ENCODE results near the gene CROCC2.

The CROCC2 gene

DNA sequence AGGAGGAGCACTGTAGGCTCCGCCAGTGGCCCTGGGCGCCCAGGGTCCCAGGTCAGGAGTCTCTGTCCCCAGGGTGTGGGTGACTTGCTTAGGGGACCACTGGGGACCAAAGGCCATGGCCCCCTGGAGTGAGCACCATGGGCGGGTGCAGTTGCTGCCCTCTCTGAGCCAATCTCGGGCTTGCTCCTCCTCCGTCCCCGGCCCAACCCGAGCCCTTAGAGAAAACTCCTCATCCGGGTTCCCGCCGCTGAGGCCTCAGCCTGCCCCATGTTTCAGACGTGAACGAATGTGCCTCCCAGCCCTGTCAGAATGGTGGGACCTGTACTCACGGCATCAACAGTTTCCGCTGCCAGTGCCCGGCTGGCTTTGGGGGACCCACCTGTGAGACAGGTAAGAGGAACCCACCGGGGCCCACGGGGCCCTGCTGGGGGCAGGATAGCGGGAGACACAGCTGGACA is 130.9 kb downstream of the CROCC2 start:
- no peaks in the 10 kb centered on the region for H3K9me3 ChIP-seq (ENCODE audit: control insufficient read depth, low read depth, low read length)
- no peak overlapping the region for H3K9ac ChIP-seq (ENCODE audit: low read length)
- H3K4me1 ChIP-seq (ENCODE audit: control insufficient read depth, low read depth, low read length), result no peaks in the 10 kb centered on the region
- no peak overlapping the region for H3K27ac ChIP-seq (ENCODE audit: low read length)
- no peaks in the 10 kb centered on the region for H3K36me3 ChIP-seq (ENCODE audit: control insufficient read depth, low read depth, low read length)
- H3K27me3 ChIP-seq (ENCODE audit: control insufficient read depth, insufficient read depth, low read length), result peaks cover 29% of the 10 kb centered on the region
- peak overlapping the region; percentile 52 for H3K4me3 ChIP-seq (ENCODE audit: low read length)

DNA sequence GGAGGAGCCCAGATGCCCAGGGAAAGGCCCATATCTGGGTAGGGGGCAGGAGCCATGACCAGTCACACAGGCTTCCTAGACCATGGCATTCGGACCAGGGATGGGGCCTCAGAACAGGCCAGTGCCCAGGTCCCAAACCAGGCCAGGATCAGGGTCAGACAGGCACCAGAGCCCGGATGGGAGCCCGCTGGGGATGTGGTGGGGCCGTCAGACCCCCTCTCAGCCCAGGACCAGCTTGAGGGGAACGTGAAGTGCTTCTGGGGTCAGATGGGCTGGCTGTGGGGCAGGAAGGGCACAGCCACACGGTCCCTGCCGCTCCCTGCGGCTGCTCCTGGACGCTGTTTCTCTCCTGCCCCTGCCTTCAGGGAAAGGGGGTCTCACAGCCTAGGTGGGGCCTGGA is 131.4 kb downstream of the CROCC2 start:
- no peaks in the 10 kb centered on the region for H3K9me3 ChIP-seq (ENCODE audit: control insufficient read depth, low read depth, low read length)
- H3K27me3 ChIP-seq (ENCODE audit: control insufficient read depth, insufficient read depth, low read length), result peaks cover 34% of the 10 kb centered on the region
- H3K4me3 ChIP-seq (ENCODE audit: low read length), result no peak overlapping the region
- H3K36me3 ChIP-seq (ENCODE audit: control insufficient read depth, low read depth, low read length), result no peaks in the 10 kb centered on the region
- no peak overlapping the region for H3K9ac ChIP-seq (ENCODE audit: low read length)
- no peak overlapping the region for H3K27ac ChIP-seq (ENCODE audit: low read length)
- H3K4me1 ChIP-seq (ENCODE audit: control insufficient read depth, low read depth, low read length), result no peaks in the 10 kb centered on the region

DNA sequence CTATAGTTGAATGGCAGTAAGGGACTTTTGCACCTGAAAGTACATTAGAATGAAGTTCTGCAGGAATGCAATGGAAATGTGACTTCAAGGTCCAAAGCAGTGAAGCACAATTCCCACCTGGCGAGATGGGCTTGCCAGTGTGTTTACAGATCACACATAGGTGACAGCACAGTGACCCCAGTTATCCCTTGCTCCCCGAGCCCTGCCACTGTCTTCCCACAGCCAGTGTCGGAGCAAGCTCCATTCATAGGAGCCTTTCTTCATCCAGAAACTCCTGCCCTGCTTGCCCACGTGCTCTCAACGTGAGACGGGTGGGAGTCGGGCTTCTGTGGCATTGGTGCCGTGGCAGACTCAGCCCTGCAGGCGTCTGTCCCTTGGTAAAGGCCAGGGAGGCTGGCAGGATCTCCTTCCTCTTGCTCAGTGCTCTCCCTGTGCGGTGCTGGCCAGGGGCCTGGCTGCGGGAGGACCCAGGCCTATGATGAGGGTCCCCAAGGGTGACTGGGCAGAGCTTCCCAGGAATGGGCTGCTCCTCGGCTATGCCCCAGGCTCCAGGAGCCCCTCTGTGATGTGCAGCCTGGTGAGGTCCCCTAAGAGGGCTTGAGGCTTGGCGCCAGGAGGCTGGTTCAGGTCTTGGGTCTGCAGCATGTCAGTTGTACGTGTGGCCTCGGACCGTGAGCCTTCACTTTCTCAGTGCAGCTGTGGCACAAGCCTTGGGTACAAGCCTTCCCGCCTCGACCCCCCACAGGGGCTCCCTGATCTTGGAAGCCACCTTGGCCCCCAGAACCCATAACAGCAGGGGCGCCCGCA is 132.4 kb downstream of the CROCC2 start:
- Histone ChIP-seq H3K36me3 (ENCODE audit: control insufficient read depth, low read depth, low read length) (no peaks in the 10 kb centered on the region), H3K27me3 (ENCODE audit: control insufficient read depth, insufficient read depth, low read length) (peaks cover 35% of the 10 kb centered on the region), H3K27ac (ENCODE audit: low read length) (no peak overlapping the region), H3K4me3 (ENCODE audit: low read length) (no peak overlapping the region), H3K9ac (ENCODE audit: low read length) (no peak overlapping the region), H3K9me3 (ENCODE audit: control insufficient read depth, low read depth, low read length) (no peaks in the 10 kb centered on the region), H3K4me1 (ENCODE audit: control insufficient read depth, low read depth, low read length) (no peaks in the 10 kb centered on the region)

DNA sequence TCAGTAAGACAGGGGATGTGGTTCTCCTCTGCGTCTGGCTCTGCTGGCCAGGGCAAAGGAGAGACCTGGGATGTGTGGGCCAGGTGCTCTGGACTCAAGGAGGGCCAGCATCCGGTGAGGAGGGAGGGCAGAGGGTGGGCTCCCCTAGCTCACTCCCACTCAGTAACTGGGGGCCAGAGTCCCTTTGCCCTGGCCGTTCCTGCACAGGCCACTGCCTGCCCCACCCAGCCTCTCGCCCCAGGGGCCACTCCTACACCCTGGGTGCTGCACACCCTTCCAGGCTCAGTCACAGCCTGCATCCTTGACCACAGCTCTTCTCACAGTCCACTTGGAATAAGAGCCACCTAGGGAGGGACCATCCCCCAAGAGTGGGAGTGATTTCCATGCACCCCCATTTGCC is 133.3 kb downstream of the CROCC2 start:
- Histone ChIP-seq H3K4me3 (ENCODE audit: low read length) (no peak overlapping the region), H3K36me3 (ENCODE audit: control insufficient read depth, low read depth, low read length) (no peaks in the 10 kb centered on the region), H3K9ac (ENCODE audit: low read length) (no peak overlapping the region), H3K9me3 (ENCODE audit: control insufficient read depth, low read depth, low read length) (no peaks in the 10 kb centered on the region), H3K27me3 (ENCODE audit: control insufficient read depth, insufficient read depth, low read length) (peaks cover 35% of the 10 kb centered on the region), H3K27ac (ENCODE audit: low read length) (no peak overlapping the region), H3K4me1 (ENCODE audit: control insufficient read depth, low read depth, low read length) (no peaks in the 10 kb centered on the region)

DNA sequence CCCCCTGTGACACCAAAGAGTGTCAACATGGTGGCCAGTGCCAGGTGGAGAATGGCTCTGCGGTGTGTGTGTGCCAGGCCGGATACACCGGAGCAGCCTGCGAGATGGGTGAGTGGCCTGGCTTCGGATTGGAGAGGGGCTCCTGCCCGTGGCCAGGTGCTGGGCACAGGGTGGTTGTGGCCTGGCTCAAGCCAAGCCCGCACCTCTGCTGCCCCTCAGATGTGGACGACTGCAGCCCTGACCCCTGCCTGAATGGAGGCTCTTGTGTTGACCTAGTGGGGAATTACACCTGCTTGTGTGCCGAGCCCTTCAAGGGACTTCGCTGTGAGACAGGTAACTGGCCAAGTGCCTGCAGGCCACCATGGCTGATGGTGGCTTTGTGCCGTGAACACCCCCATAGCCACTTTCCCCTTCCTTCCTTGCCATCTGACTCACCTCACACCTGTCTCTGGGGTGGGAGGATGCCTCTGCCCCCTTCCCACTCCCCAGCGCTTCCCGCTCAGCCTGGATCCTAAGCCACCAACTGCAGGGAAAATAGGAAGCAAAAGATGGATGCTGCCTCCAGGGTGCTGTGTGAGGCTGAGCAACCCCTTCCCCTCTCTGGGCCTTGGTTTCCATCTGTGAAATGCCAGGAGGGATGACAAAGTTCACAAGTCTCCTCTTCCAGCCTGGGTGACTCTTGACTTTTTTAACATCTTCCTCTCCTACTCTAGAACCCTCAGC is 134.1 kb downstream of the CROCC2 start:
- Histone ChIP-seq H3K36me3 (ENCODE audit: control insufficient read depth, low read depth, low read length) (no peaks in the 10 kb centered on the region), H3K4me1 (ENCODE audit: control insufficient read depth, low read depth, low read length) (no peaks in the 10 kb centered on the region), H3K27ac (ENCODE audit: low read length) (no peak overlapping the region), H3K27me3 (ENCODE audit: control insufficient read depth, insufficient read depth, low read length) (peaks cover 28% of the 10 kb centered on the region), H3K9ac (ENCODE audit: low read length) (no peak overlapping the region), H3K4me3 (ENCODE audit: low read length) (no peak overlapping the region), H3K9me3 (ENCODE audit: control insufficient read depth, low read depth, low read length) (no peaks in the 10 kb centered on the region)

DNA sequence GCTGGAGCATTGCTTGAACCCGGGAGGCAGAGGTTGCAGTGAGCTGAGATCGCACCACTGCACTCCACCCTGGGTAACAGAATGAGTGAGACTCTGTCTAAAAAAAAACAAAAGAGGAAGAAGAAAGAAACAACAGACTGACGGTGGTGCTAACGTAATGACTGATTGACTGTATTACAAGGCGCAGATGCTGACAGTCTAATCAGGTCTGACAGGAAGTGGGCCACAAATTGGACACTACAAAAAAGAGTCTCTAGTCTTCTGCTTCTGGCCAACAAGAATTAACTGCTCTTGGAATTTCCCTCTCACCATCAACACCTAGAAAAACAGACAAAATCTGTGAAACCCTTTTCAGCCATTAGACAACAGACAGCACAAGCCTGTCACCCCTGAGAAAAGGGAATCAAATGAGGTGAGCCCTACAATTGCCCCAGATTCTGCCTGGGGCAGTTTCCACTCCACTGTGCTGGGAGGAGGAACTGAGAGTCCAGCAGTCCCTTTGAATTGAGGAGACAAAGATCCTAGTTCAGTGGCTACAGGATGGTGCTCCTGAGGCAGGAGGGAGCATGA is 135.5 kb downstream of the CROCC2 start:
- H3K9me3 ChIP-seq (ENCODE audit: control insufficient read depth, low read depth, low read length), result no peaks in the 10 kb centered on the region
- H3K27me3 ChIP-seq (ENCODE audit: control insufficient read depth, insufficient read depth, low read length), result peaks cover 19% of the 10 kb centered on the region
- no peak overlapping the region for H3K4me3 ChIP-seq (ENCODE audit: low read length)
- no peaks in the 10 kb centered on the region for H3K4me1 ChIP-seq (ENCODE audit: control insufficient read depth, low read depth, low read length)
- no peak overlapping the region for H3K27ac ChIP-seq (ENCODE audit: low read length)
- H3K36me3 ChIP-seq (ENCODE audit: control insufficient read depth, low read depth, low read length), result no peaks in the 10 kb centered on the region
- no peak overlapping the region for H3K9ac ChIP-seq (ENCODE audit: low read length)

Measured in iPS-18a (cell line).